NCI-H2107 (cell line): ENCODE results near the gene DFFB.

Experiments used
- DNase-seq: peaks from one replicate; lab custom pipeline; 2025; lab: John Stamatoyannopoulos, UW

DFFB gene

GRCh38 chr1:3926956-3927355 lies 69.7 kb downstream of the DFFB start:
- no peak for DNase-seq

GRCh38 chr1:3928586-3928985 lies 71.3 kb downstream of the DFFB start:
- DNase-seq = no peak

GRCh38 chr1:3929126-3929525 lies 71.8 kb downstream of the DFFB start:
- no peak for DNase-seq

- DNase-seq = no peak
Observed at GRCh38 chr1:3930301-3931006, 73.2 kb downstream of the DFFB start.

- DNase-seq = no peak
Observed at GRCh38 chr1:3931007-3931912, 74.0 kb downstream of the DFFB start.

DNA sequence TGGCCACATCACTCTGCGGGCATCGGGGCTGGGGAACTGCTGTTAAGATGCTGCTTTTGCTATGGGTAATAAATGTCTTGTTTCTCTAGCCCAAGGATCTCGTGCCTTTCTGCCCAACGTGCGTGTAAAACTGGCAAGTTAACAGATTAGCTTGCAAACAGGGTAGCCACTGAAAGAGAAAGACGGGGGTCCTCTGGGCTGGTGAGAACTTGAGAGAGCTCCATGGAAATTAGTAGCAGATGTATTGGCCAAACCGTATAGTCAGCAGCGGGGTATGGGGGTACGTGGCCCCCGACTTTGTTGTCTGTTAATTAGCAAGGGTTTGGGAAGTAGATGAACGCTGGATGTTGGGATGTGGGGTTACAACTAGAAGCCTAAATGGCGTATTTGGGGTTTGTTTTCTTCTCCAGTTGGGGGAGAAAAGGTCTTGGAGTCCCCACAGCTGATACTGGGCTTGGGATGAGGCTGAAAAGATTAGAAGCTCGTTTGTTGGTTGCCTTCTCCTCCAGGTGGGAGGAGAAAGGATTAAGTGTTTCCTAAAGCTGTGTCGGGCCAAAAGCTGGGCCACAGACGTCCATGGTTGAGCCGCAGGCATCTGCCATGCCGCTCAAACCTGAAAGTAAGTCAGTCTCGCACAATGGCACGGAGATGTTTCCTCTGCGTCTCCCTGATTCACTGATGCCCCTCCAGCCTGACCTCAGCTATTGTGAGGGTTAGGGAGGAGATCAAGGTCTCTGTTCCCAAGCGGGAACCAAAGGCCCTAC lies 75.1 kb downstream of the DFFB start:
- DNase-seq = no peak
